B cell (primary cell): ENCODE data around the gene NDUFA13. TPM values are rescaled to one million over a fixed set of nuclear protein-coding genes. Genes with fewer than 3 reads are reported as not detected.

Experiments used
- ATAC-seq: fragments of 200-7000 bp; cut with Tn5 transposase; one replicate; pipeline ENCODE4 v1.10.0; 2021; ENCODE audit warnings: low read depth, mild to moderate bottlenecking, moderate number of reproducible peaks, moderate library complexity
- CTCF ChIA-PET: fragments of 350-600 bp; sonication (Branson Sonifier 250); formaldehyde crosslinking; loops from one replicate; lab custom pipeline; 2021; ENCODE audit warnings: antibody characterized with exemption, inconsistent platforms; lab: Charles Lee
- POLR2A ChIA-PET: fragments of 350-600 bp; sonication (Branson Sonifier 250); formaldehyde crosslinking; loops from one replicate; lab custom pipeline; 2021; ENCODE audit warnings: antibody characterized with exemption; lab: Charles Lee
- DNase-seq: peaks from one replicate; pipeline ENCODE4 v3.0.0; 2013
- H2AFZ ChIP-seq: 2 replicates; pipeline ENCODE4 v1.6.1; 2012; ENCODE audit warnings: mild to moderate bottlenecking, low read depth, low read length; ENCODE audit not compliant: insufficient read depth, poor library complexity, severe bottlenecking
- H3K27ac ChIP-seq, 2 donors: 1 replicate in 1 of 2; 2 replicates in 1 of 2; pipeline ENCODE4 v1.5.1; 2012 to 2013; ENCODE audit warnings: low read length in 2 of 2, mild to moderate bottlenecking in 2 of 2, moderate library complexity in 1 of 2
- H3K27me3 ChIP-seq, 4 experiments: fragments of 200-600 bp in 1 of 4; sonication (generic) in 1 of 4; replicated peaks in 1 of 4; 1 replicate in 2 of 4; 2 replicates in 2 of 4; pipeline versions ENCODE4 v1.6.1 to v1.7.0; 2013 to 2016; ENCODE audit warnings: low read length in 3 of 4, mild to moderate bottlenecking in 2 of 4, mixed read lengths in 1 of 4, moderate library complexity in 1 of 4; ENCODE audit not compliant: insufficient read depth in 4 of 4, control insufficient read depth in 3 of 4; ENCODE audit errors: control extremely low read depth in 1 of 4
- H3K36me3 ChIP-seq, 2 experiments: replicated peaks in 1 of 2; 1 replicate in 1 of 2; 2 replicates in 1 of 2; pipeline versions ENCODE4 v1.6.1 to v1.7.1; 2013; ENCODE audit warnings: low read length in 1 of 2; ENCODE audit not compliant: insufficient read depth in 2 of 2, control insufficient read depth in 1 of 2; ENCODE audit errors: control extremely low read depth in 1 of 2, extremely low read depth in 1 of 2
- H3K4me1 ChIP-seq, 2 donors: fragments of 200-600 bp in 1 of 2; sonication (generic) in 1 of 2; 1 replicate in 1 of 2; 2 replicates in 1 of 2; pipeline versions ENCODE4 v1.5.1 to v1.6.1; 2013 to 2017; ENCODE audit warnings: low read length in 2 of 2; ENCODE audit not compliant: control insufficient read depth in 2 of 2, insufficient read depth in 2 of 2
- H3K4me2 ChIP-seq: replicated peaks from 2 replicates; pipeline ENCODE3; 2012; ENCODE audit warnings: mild to moderate bottlenecking, low read depth, low read length; ENCODE audit not compliant: poor library complexity, severe bottlenecking
- H3K4me3 ChIP-seq, 5 experiments: fragments of 200-600 bp in 1 of 5; sonication (generic) in 1 of 5; 1 replicate in 3 of 5; 2 replicates in 2 of 5; pipeline versions ENCODE4 v1.5.1 to v1.7.0; 2011 to 2016; ENCODE audit warnings: low read length in 4 of 5, mild to moderate bottlenecking in 4 of 5, low read depth in 2 of 5, control low read depth in 1 of 5, moderate library complexity in 1 of 5; ENCODE audit not compliant: insufficient read depth in 1 of 5; ENCODE audit errors: control extremely low read depth in 1 of 5, extremely low read depth in 1 of 5
- H3K79me2 ChIP-seq: fragments of 200-600 bp; sonication (generic); one replicate; pipeline ENCODE4 v1.6.0; 2016; ENCODE audit warnings: low read length; ENCODE audit not compliant: control insufficient read depth, insufficient read depth
- H3K9ac ChIP-seq: fragments of 200-600 bp; sonication (generic); 2 replicates; pipeline ENCODE4 v1.6.1; 2017; ENCODE audit warnings: mild to moderate bottlenecking, low read length, moderate library complexity
- H3K9me3 ChIP-seq, 3 donors: one replicate each; pipeline versions ENCODE4 v1.6.1 to v1.7.1; 2013; ENCODE audit warnings: low read length in 2 of 3; ENCODE audit not compliant: control insufficient read depth in 2 of 3, insufficient read depth in 1 of 3; ENCODE audit errors: control extremely low read depth in 1 of 3
- H4K20me1 ChIP-seq: 2 replicates; pipeline ENCODE4 v1.6.0; 2012; ENCODE audit warnings: mild to moderate bottlenecking, low read length; ENCODE audit not compliant: insufficient read depth, control insufficient read depth, poor library complexity, severe bottlenecking
- H3K27ac Mint-ChIP-seq: one replicate; pipeline ENCODE4 v1.8.0; 2021; ENCODE audit warnings: mixed read lengths
- H3K27me3 Mint-ChIP-seq: one replicate; pipeline ENCODE4 v1.8.0; 2021; ENCODE audit warnings: mixed read lengths
- H3K4me1 Mint-ChIP-seq: one replicate; pipeline ENCODE4 v1.8.0; 2021; ENCODE audit warnings: mixed read lengths
- H3K4me3 Mint-ChIP-seq: one replicate; pipeline ENCODE4 v1.8.0; 2021; ENCODE audit warnings: mixed read lengths
- H3K9me3 Mint-ChIP-seq: one replicate; pipeline ENCODE4 v1.8.0; 2022; ENCODE audit warnings: mixed read lengths; ENCODE audit not compliant: insufficient read depth
- EZH2 ChIP-seq: IDR thresholded peaks from 2 replicates; pipeline ENCODE4 v1.6.1; 2012; ENCODE audit warnings: borderline replicate concordance, low read depth, mild to moderate bottlenecking, moderate library complexity, low read length; ENCODE audit not compliant: insufficient read depth, poor library complexity, severe bottlenecking
- WGBS: methylation state at CpG from one replicate; pipeline ENCODE4 v1.1.5; 2013; ENCODE audit warnings: missing lambda C conversion rate; ENCODE audit not compliant: insufficient coverage; 5-methylcytosine and 5-hydroxymethylcytosine counted together
- intact Hi-C: fragments of 100-400 bp; cut with micrococcal nuclease; formaldehyde crosslinking; loops from one replicate; pipeline ENCODE4 v1.10.0; 2022
- polyA plus RNA-seq: library from polyadenylated mRNA; depleted of rRNA; stranded (reverse); fragments of >200 nt; gene quantifications from 2 replicates; pipeline ENCODE4 v1.2.3, GENCODE V29; 2012
- total RNA-seq, 2 donors: library from RNA; stranded (reverse); fragments of 120-200 nt in 1 of 2; gene quantifications; 1 replicate in 1 of 2; 2 replicates in 1 of 2; pipeline versions ENCODE4 v1.2.3 to v1.2.4, GENCODE V29; 2013 to 2022
- TF ChIP-seq, protein P1 (sequence below): fragments of 200-600 bp; IDR thresholded peaks from one replicate; pipeline ENCODE4 v1.8.0; 2022; ENCODE audit warnings: antibody characterized with exemption, mild to moderate bottlenecking

The NDUFA13 gene
- total and polyA plus RNA-seq, 2 donors (not counting 1 experiment from before 2014, with no cell fraction given): 188 to 195 TPM

DNA sequence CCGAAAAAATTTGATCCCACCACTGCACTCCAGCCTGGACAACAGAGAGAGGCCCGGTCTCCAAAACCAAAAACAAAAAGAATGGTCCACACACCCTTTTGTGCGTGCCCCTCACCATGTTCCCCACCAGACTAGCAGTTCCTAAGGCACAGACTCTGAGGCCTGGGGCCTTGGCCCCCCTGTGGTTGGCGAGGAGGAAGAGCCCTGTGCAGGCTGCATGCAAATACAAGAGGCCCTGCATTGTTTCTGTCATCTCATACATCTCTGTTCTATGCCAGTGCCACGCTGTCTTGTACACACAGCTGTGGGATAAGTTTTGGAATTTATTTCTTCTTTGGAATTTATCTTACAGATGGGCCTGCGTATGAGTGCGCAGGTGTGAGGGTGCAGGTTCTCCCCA, 8.0 kb downstream of the NDUFA13 start:
- Histone ChIP-seq H3K4me1 (peaks cover 7 to 37% of the 10 kb centered on the region in 2 donors), H3K4me3 (no peak overlapping the region), H3K9ac (no peak overlapping the region), H3K27ac (no peak overlapping the region), H4K20me1 (peaks cover 64% of the 10 kb centered on the region), H3K9me3 (no peaks in the 10 kb centered on the region), H3K27me3 (no peaks in the 10 kb centered on the region), H3K79me2 (peaks cover 80% of the 10 kb centered on the region), H3K4me2 (peak overlapping the region; percentile 3), H3K36me3 (peaks cover 4 to 27% of the 10 kb centered on the region in 2 experiments), H2AFZ (no peak overlapping the region)
- DNase-seq (no peak), ATAC-seq (no peak)
- WGBS: 65% methylated on average over 4 of the region's 7 CpGs
- Mint-ChIP-seq H3K27me3 (no peaks in the 10 kb centered on the region), H3K4me1 (peaks cover 40% of the 10 kb centered on the region), H3K27ac (peak overlapping the region; percentile 61), H3K9me3 (no peaks in the 10 kb centered on the region), H3K4me3 (no peak overlapping the region)
- CTCF ChIA-PET: interaction anchor here (1.1 kb wide), 1 partner anchor 119 kb away, joined by 3 read pairs; the partner anchor contains the start of gene GATAD2A
- TF ChIP-seq EZH2: no peak
- TF ChIP-seq, protein P1, sequence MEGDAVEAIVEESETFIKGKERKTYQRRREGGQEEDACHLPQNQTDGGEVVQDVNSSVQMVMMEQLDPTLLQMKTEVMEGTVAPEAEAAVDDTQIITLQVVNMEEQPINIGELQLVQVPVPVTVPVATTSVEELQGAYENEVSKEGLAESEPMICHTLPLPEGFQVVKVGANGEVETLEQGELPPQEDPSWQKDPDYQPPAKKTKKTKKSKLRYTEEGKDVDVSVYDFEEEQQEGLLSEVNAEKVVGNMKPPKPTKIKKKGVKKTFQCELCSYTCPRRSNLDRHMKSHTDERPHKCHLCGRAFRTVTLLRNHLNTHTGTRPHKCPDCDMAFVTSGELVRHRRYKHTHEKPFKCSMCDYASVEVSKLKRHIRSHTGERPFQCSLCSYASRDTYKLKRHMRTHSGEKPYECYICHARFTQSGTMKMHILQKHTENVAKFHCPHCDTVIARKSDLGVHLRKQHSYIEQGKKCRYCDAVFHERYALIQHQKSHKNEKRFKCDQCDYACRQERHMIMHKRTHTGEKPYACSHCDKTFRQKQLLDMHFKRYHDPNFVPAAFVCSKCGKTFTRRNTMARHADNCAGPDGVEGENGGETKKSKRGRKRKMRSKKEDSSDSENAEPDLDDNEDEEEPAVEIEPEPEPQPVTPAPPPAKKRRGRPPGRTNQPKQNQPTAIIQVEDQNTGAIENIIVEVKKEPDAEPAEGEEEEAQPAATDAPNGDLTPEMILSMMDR: no peak
- POLR2A ChIA-PET: no interaction called here
- intact Hi-C loops: no loop called here

GRCh38 chr19:19525611-19526380, 9.8 kb downstream of the NDUFA13 start:
- no peak for TF ChIP-seq EZH2
- TF ChIP-seq, protein P1: no peak
- ChIA-PET POLR2A (no interaction called here), CTCF (no interaction called here)
- H3K27me3 Mint-ChIP-seq: no peaks in the 10 kb centered on the region
- no peak overlapping the region for H3K9ac ChIP-seq
- no peaks in the 10 kb centered on the region for H3K27me3 ChIP-seq
- no peak overlapping the region for H3K27ac Mint-ChIP-seq
- no peak overlapping the region for H3K4me3 ChIP-seq
- H3K4me1 ChIP-seq: peaks cover 7 to 37% of the 10 kb centered on the region in 2 donors
- no peak overlapping the region for H2AFZ ChIP-seq
- WGBS: 92% methylated on average over 21 of the region's 23 CpGs
- peaks cover 28% of the 10 kb centered on the region for H3K4me1 Mint-ChIP-seq
- no peaks in the 10 kb centered on the region for H3K9me3 ChIP-seq
- ATAC-seq (no peak), DNase-seq (no peak)
- H3K4me2 ChIP-seq: no peak overlapping the region
- H3K27ac ChIP-seq: no peak overlapping the region
- intact Hi-C loops: no loop called here
- H3K36me3 ChIP-seq: peaks cover under 1 to 30% of the 10 kb centered on the region in 2 experiments
- peaks cover 62% of the 10 kb centered on the region for H3K79me2 ChIP-seq
- H3K4me3 Mint-ChIP-seq: no peak overlapping the region
- peaks cover 55% of the 10 kb centered on the region for H4K20me1 ChIP-seq
- no peaks in the 10 kb centered on the region for H3K9me3 Mint-ChIP-seq
